ENCODE measurements around the gene FBXO10.
"Not testable (repeated sequence)": the region's sequence is repeated elsewhere in the genome, so short reads cannot be mapped to it uniquely, and the experiment has no call there.

FBXO10 gene

GRCh38 chr9:37522971-37523370 is 53.2 kb downstream of the FBXO10 start:
- no peaks in the 10 kb centered on the region for H3K27me3 Mint-ChIP-seq
- H3K9me3 Mint-ChIP-seq: no peaks in the 10 kb centered on the region
- no peaks in the 10 kb centered on the region for H3K36me3 Mint-ChIP-seq
- no peak for DNase-seq
- CTCF ChIA-PET: no interaction called here
- no peak overlapping the region for H3K4me3 Mint-ChIP-seq
- no peak overlapping the region for H3K27ac Mint-ChIP-seq
- H3K4me1 Mint-ChIP-seq: no peaks in the 10 kb centered on the region

- CTCF ChIA-PET: no interaction called here
- no peaks in the 10 kb centered on the region for H3K27me3 Mint-ChIP-seq
- H3K36me3 Mint-ChIP-seq: no peaks in the 10 kb centered on the region
- no peaks in the 10 kb centered on the region for H3K9me3 Mint-ChIP-seq
- DNase-seq: no peak
- H3K4me3 Mint-ChIP-seq: no peak overlapping the region
- no peak overlapping the region for H3K27ac Mint-ChIP-seq
- H3K4me1 Mint-ChIP-seq: no peaks in the 10 kb centered on the region
Measured at GRCh38 chr9:37521111-37521510, 55.1 kb downstream of the FBXO10 start.

GRCh38 chr9:37520641-37521040 is 55.5 kb downstream of the FBXO10 start:
- Mint-ChIP-seq H3K36me3 (no peaks in the 10 kb centered on the region), H3K27ac (no peak overlapping the region), H3K4me3 (no peak overlapping the region), H3K4me1 (no peaks in the 10 kb centered on the region), H3K9me3 (no peaks in the 10 kb centered on the region), H3K27me3 (no peaks in the 10 kb centered on the region)
- no peak for DNase-seq
- CTCF ChIA-PET: no interaction called here

GRCh38 chr9:37517923-37518322 is 58.3 kb downstream of the FBXO10 start:
- no peaks in the 10 kb centered on the region for H3K36me3 Mint-ChIP-seq
- H3K9me3 Mint-ChIP-seq: no peaks in the 10 kb centered on the region
- no peak overlapping the region for H3K4me3 Mint-ChIP-seq
- DNase-seq: no peak
- no peak overlapping the region for H3K27ac Mint-ChIP-seq
- H3K27me3 Mint-ChIP-seq: no peaks in the 10 kb centered on the region
- CTCF ChIA-PET: no interaction called here
- H3K4me1 Mint-ChIP-seq: peaks cover 9% of the 10 kb centered on the region

- CTCF ChIA-PET: no interaction called here
- no peak overlapping the region for H3K27ac Mint-ChIP-seq
- no peak overlapping the region for H3K4me3 Mint-ChIP-seq
- peaks cover 9% of the 10 kb centered on the region for H3K4me1 Mint-ChIP-seq
- H3K27me3 Mint-ChIP-seq: no peaks in the 10 kb centered on the region
- H3K36me3 Mint-ChIP-seq: no peaks in the 10 kb centered on the region
- H3K9me3 Mint-ChIP-seq: no peaks in the 10 kb centered on the region
- no peak for DNase-seq
Measured at GRCh38 chr9:37515620-37516258, 60.4 kb downstream of the FBXO10 start.

GRCh38 chr9:37514999-37515398 is 61.2 kb downstream of the FBXO10 start:
- no peak overlapping the region for H3K4me3 Mint-ChIP-seq
- DNase-seq: no peak
- CTCF ChIA-PET: no interaction called here
- H3K4me1 Mint-ChIP-seq: peaks cover 9% of the 10 kb centered on the region
- H3K27ac Mint-ChIP-seq: no peak overlapping the region
- no peaks in the 10 kb centered on the region for H3K27me3 Mint-ChIP-seq
- no peaks in the 10 kb centered on the region for H3K36me3 Mint-ChIP-seq
- H3K9me3 Mint-ChIP-seq: no peaks in the 10 kb centered on the region

GRCh38 chr9:37514415-37514814 is 61.8 kb downstream of the FBXO10 start:
- DNase-seq, H3K27me3 Mint-ChIP-seq, H3K27ac Mint-ChIP-seq, H3K9me3 Mint-ChIP-seq, CTCF ChIA-PET, H3K4me1 Mint-ChIP-seq, H3K4me3 Mint-ChIP-seq, H3K36me3 Mint-ChIP-seq: not testable (repeated sequence)

GRCh38 chr9:37512437-37512836 is 63.7 kb downstream of the FBXO10 start:
- H3K27me3 Mint-ChIP-seq: no peaks in the 10 kb centered on the region
- H3K36me3 Mint-ChIP-seq: peaks cover 2% of the 10 kb centered on the region
- no peak overlapping the region for H3K27ac Mint-ChIP-seq
- H3K4me1 Mint-ChIP-seq: peaks cover 9% of the 10 kb centered on the region
- CTCF ChIA-PET: no interaction called here
- DNase-seq: no peak
- no peaks in the 10 kb centered on the region for H3K9me3 Mint-ChIP-seq
- no peak overlapping the region for H3K4me3 Mint-ChIP-seq

GRCh38 chr9:37511016-37512010 is 64.9 kb downstream of the FBXO10 start:
- CTCF ChIA-PET: interaction anchor here (0.7 kb wide), 1 partner anchor 717 kb away, joined by 3 read pairs; no protein-coding TSS in a partner anchor
- Mint-ChIP-seq H3K27ac (no peak overlapping the region), H3K9me3 (no peaks in the 10 kb centered on the region), H3K4me1 (peaks cover 9% of the 10 kb centered on the region), H3K4me3 (no peak overlapping the region), H3K27me3 (no peaks in the 10 kb centered on the region), H3K36me3 (peaks cover 4% of the 10 kb centered on the region)
- DNase-seq: no peak

- H3K9me3 Mint-ChIP-seq, H3K4me3 Mint-ChIP-seq, H3K27ac Mint-ChIP-seq, H3K27me3 Mint-ChIP-seq, H3K36me3 Mint-ChIP-seq, DNase-seq, CTCF ChIA-PET, H3K4me1 Mint-ChIP-seq: not testable (repeated sequence)
Measured at GRCh38 chr9:37510053-37510452, 66.1 kb downstream of the FBXO10 start.

GRCh38 chr9:37509536-37509935 is 66.6 kb downstream of the FBXO10 start:
- no peak overlapping the region for H3K4me3 Mint-ChIP-seq
- no peaks in the 10 kb centered on the region for H3K9me3 Mint-ChIP-seq
- no peak overlapping the region for H3K27ac Mint-ChIP-seq
- H3K27me3 Mint-ChIP-seq: no peaks in the 10 kb centered on the region
- CTCF ChIA-PET: interaction anchor here (0.7 to 1.7 kb wide), 3 partner anchors 44 to 95 kb away, joined by 4 to 6 read pairs (median 4); partner anchors contain the start of gene ZBTB5
- H3K36me3 Mint-ChIP-seq: peaks cover 4% of the 10 kb centered on the region
- no peak for DNase-seq
- H3K4me1 Mint-ChIP-seq: peaks cover 3% of the 10 kb centered on the region

GRCh38 chr9:37508834-37509206 is 67.4 kb downstream of the FBXO10 start:
- no peak overlapping the region for H3K4me3 Mint-ChIP-seq
- H3K4me1 Mint-ChIP-seq: peaks cover 3% of the 10 kb centered on the region
- DNase-seq: no peak
- CTCF ChIA-PET: interaction anchor here (0.8 to 1.7 kb wide), 2 partner anchors 86 to 94 kb away, joined by 4 to 6 read pairs; no protein-coding TSS in a partner anchor
- peaks cover 7% of the 10 kb centered on the region for H3K36me3 Mint-ChIP-seq
- no peak overlapping the region for H3K27ac Mint-ChIP-seq
- no peaks in the 10 kb centered on the region for H3K27me3 Mint-ChIP-seq
- no peaks in the 10 kb centered on the region for H3K9me3 Mint-ChIP-seq

- Mint-ChIP-seq H3K36me3 (peaks cover 13% of the 10 kb centered on the region), H3K9me3 (no peaks in the 10 kb centered on the region), H3K4me1 (peaks cover 9% of the 10 kb centered on the region), H3K27ac (no peak overlapping the region), H3K27me3 (no peaks in the 10 kb centered on the region), H3K4me3 (no peak overlapping the region)
- no peak for DNase-seq
- CTCF ChIA-PET: interaction anchor here (0.8 to 1.7 kb wide), 2 partner anchors 10 to 93 kb away, joined by 3 to 6 read pairs; no protein-coding TSS in a partner anchor
Measured at GRCh38 chr9:37508135-37508833, 67.9 kb downstream of the FBXO10 start.

- DNase-seq: no peak
- CTCF ChIA-PET: interaction anchor here (0.8 kb wide), 1 partner anchor 10 kb away, joined by 3 read pairs; no protein-coding TSS in a partner anchor
- H3K4me3 Mint-ChIP-seq: no peak overlapping the region
- H3K36me3 Mint-ChIP-seq: peaks cover 19% of the 10 kb centered on the region
- no peaks in the 10 kb centered on the region for H3K27me3 Mint-ChIP-seq
- H3K27ac Mint-ChIP-seq: no peak overlapping the region
- H3K4me1 Mint-ChIP-seq: peaks cover 13% of the 10 kb centered on the region
- H3K9me3 Mint-ChIP-seq: no peaks in the 10 kb centered on the region
Measured at GRCh38 chr9:37507566-37508134, 68.5 kb downstream of the FBXO10 start.

Measured in activated naive CD4-positive, alpha-beta T cell treated with anti-CD3 and anti-CD28 coated beads, Interleukin-2, amount 10 ng/mL, durations not matched to agents 7 days and 5 days (primary cell).